Gastrocnemius medialis (tissue), 4 donors: ENCODE measurements around the gene C1orf56. TPM values are rescaled to one million over a fixed set of nuclear protein-coding genes. Genes with fewer than 3 reads are reported as not detected.
A peak's percentile ranks its signal among the peaks of the same experiment; 100 is the strongest.

ENCODE experiments used
- ATAC-seq, 2 donors: fragments of 150-250 bp; one replicate each; pipeline ENCODE4 v1.9.1; 2016
- DNase-seq, 2 donors: peaks; one replicate each; pipeline ENCODE4 v3.0.0-alpha.2; 2019
- H3K27ac ChIP-seq, 4 donors: fragments of 200-600 bp; sonication (generic); 1 replicate in 1 of 4; 2 replicates in 3 of 4; pipeline ENCODE4 v1.5.1; 2016 to 2018; ENCODE audit warnings: mild to moderate bottlenecking in 2 of 4, moderate library complexity in 1 of 4
- H3K27me3 ChIP-seq, 3 donors: fragments of 200-600 bp; sonication (generic) in 2 of 3; 1 replicate in 1 of 3; 2 replicates in 2 of 3; pipeline versions ENCODE4 v1.5.1 to v1.6.0; 2016 to 2019; ENCODE audit warnings: mild to moderate bottlenecking in 1 of 3, moderate library complexity in 1 of 3
- H3K36me3 ChIP-seq, 2 donors: fragments of 200-600 bp; sonication (generic) in 1 of 2; one replicate each; pipeline ENCODE4 v1.5.1; 2017 to 2018
- H3K4me1 ChIP-seq, 2 donors: fragments of 200-600 bp; sonication (generic) in 1 of 2; one replicate each; pipeline ENCODE4 v1.5.1; 2016 to 2017; ENCODE audit warnings: mild to moderate bottlenecking in 2 of 2
- H3K4me3 ChIP-seq, 4 donors: fragments of 200-600 bp; sonication (generic) in 3 of 4; 1 replicate in 1 of 4; 2 replicates in 3 of 4; pipeline ENCODE4 v1.5.1; 2016 to 2019; ENCODE audit warnings: mild to moderate bottlenecking in 2 of 4
- H3K9me3 ChIP-seq, 3 donors: fragments of 200-600 bp; sonication (generic) in 2 of 3; 1 replicate in 1 of 3; 2 replicates in 2 of 3; pipeline ENCODE4 v1.5.1; 2016 to 2019
- POLR2A ChIP-seq, 2 donors: fragments of 450-650 bp; IDR thresholded peaks; one replicate each; pipeline ENCODE4 v1.6.1; 2017; ENCODE audit warnings: antibody characterized with exemption in 2 of 2, mild to moderate bottlenecking in 2 of 2, moderate library complexity in 2 of 2
- in situ Hi-C, 4 donors: fragments of 200-750 bp; cut with MboI; loops; one replicate each; pipeline versions ENCODE4 v1.15.0 to v1.8.0; 2017; ENCODE audit warnings: low sequenced_read_pairs in 4 of 4
- intact Hi-C: fragments of 100-400 bp; cut with DNase I; formaldehyde crosslinking; loops from one replicate; pipeline ENCODE4 v1.15.1; 2023; ENCODE audit warnings: low total_unique reads
- total RNA-seq, 4 donors: library from RNA; depleted of rRNA; stranded (reverse); fragments of >200 nt; gene quantifications; one replicate each; pipeline versions ENCODE4 v1.1.0 to v1.2.3, GENCODE V29; 2016
- TF ChIP-seq, protein P1 (sequence below), 5 experiments: fragments of 450-650 bp in 3 of 5; fragments of 200-600 bp in 2 of 5; sonication (generic) in 2 of 5; IDR thresholded peaks in 4 of 5; conservative IDR thresholded peaks in 1 of 5; 1 replicate in 4 of 5; 2 replicates in 1 of 5; pipeline ENCODE4 v1.5.1; 2016 to 2019; ENCODE audit warnings: antibody characterized with exemption in 5 of 5, mild to moderate bottlenecking in 3 of 5, moderate library complexity in 3 of 5

C1orf56 gene, protein sequence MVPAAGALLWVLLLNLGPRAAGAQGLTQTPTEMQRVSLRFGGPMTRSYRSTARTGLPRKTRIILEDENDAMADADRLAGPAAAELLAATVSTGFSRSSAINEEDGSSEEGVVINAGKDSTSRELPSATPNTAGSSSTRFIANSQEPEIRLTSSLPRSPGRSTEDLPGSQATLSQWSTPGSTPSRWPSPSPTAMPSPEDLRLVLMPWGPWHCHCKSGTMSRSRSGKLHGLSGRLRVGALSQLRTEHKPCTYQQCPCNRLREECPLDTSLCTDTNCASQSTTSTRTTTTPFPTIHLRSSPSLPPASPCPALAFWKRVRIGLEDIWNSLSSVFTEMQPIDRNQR
- 10 to 100 TPM in 3 of 4 donors, 1 to 10 TPM in 1; 6.2 to 16.2 (median 12.4) TPM for total RNA-seq

DNA sequence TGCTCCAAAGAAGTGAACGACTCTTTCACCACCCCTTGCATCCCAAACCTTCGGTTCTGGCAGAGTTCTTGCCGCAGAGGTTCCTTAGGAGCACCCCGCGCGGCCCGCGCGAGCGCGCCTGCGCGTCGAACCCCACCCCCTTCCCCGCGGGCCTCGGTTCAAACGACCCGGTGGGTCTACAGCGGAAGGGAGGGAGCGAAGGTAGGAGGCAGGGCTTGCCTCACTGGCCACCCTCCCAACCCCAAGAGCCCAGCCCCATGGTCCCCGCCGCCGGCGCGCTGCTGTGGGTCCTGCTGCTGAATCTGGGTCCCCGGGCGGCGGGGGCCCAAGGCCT is at the start of gene C1orf56:
C1orf56 (plus strand) TSS at position 161 of the 334 bp plus-strand sequence; CDS start at position 258, 97 bp downstream.
- H3K4me3 ChIP-seq = peak within 1 kb of the TSS; percentile 68 to 92 (median 78)
- no peaks in the 10 kb centered on the region for H3K27me3 ChIP-seq
- peaks cover 6 to 17% of the 10 kb centered on the region in 2 donors for H3K4me1 ChIP-seq
- H3K9me3 ChIP-seq = no peaks in the 10 kb centered on the region
- in situ Hi-C loops (no loop called here), intact Hi-C loops (no loop called here)
- ATAC-seq (peak; percentile 70 to 78), DNase-seq (peak; percentile 42 to 55)
- H3K36me3 ChIP-seq = peaks cover 0 to 12% of the 10 kb centered on the region in 2 donors
- peak within 1 kb of the TSS; percentile 85 to 95 (median 92) for H3K27ac ChIP-seq
- peak; percentile 63 to 77 for TF ChIP-seq POLR2A (IDR thresholded peaks at IDR 0.05)
- TF ChIP-seq, protein P1, sequence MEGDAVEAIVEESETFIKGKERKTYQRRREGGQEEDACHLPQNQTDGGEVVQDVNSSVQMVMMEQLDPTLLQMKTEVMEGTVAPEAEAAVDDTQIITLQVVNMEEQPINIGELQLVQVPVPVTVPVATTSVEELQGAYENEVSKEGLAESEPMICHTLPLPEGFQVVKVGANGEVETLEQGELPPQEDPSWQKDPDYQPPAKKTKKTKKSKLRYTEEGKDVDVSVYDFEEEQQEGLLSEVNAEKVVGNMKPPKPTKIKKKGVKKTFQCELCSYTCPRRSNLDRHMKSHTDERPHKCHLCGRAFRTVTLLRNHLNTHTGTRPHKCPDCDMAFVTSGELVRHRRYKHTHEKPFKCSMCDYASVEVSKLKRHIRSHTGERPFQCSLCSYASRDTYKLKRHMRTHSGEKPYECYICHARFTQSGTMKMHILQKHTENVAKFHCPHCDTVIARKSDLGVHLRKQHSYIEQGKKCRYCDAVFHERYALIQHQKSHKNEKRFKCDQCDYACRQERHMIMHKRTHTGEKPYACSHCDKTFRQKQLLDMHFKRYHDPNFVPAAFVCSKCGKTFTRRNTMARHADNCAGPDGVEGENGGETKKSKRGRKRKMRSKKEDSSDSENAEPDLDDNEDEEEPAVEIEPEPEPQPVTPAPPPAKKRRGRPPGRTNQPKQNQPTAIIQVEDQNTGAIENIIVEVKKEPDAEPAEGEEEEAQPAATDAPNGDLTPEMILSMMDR (IDR thresholded peaks at IDR 0.05 in 4 of 5, conservative IDR thresholded peaks at IDR 0.05 in 1 of 5) = no peak

DNA sequence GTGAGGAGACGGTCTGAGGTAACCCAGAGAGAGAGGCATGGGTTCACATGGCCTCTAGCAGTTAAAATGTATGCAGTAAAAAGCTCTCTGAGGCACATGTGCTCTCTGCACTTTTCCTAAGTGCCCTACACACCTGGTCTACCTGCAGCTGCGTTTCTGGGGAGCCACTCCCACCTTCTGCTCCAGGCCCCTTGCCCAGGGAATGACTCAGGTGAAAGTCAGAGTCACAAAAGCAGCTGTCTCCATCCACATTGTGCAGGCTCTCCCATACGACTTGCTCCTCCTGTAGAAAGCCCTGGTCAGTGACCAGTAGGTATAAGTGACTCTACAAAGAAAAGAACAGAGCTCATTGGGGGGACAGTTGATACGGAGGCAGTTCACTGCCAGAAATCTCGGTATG is 49.6 kb upstream of the C1orf56 start:
- Histone ChIP-seq H3K27ac (no peak overlapping the region), H3K9me3 (no peaks in the 10 kb centered on the region), H3K36me3 (peaks cover 0 to 57% of the 10 kb centered on the region in 2 donors), H3K4me1 (peaks cover 15 to 18% of the 10 kb centered on the region in 2 donors), H3K27me3 (no peaks in the 10 kb centered on the region), H3K4me3 (no peak overlapping the region)
- DNase-seq = no peak
- TF ChIP-seq POLR2A (IDR thresholded peaks at IDR 0.05) = no peak
- TF ChIP-seq, protein P1 (IDR thresholded peaks at IDR 0.05 in 4 of 5, conservative IDR thresholded peaks at IDR 0.05 in 1 of 5) = no peak
- in situ Hi-C loops (no loop called here), intact Hi-C loops (no loop called here)
- no peak for ATAC-seq

DNA sequence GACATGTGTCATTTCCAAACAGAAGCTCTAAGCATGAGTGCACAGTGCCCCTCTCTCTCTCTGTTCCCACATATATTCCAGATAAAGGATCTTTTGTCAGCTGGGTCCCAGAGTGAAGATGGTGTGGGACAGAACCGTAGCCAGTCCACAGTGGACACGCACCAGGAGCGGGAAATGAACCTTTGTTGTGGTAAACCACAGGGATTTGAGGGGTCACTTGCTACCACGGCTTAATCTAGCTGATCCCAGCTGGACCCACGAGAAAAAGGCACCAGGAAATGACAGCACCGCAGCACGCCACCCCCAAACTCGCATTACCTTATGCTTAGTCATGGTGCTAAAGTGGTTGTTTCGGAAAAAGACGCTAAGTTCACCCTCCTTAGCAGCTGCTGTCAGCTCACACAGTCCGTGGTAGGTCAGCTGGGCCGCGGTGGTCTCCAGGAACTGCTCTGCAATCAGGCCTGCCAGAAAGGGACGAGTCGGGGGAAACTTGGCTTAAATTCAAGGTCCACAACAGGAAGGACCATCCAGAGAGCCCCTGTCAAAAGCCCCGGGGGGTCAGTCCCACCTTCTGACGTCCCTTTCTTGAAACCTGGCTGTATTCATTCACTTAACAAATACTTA is 48.4 kb upstream of the C1orf56 start:
- ATAC-seq (no peak), DNase-seq (no peak)
- intact Hi-C loops = no loop called here
- Histone ChIP-seq H3K4me3 (no peak overlapping the region), H3K4me1 (peaks cover 27 to 28% of the 10 kb centered on the region in 2 donors), H3K27me3 (no peaks in the 10 kb centered on the region), H3K9me3 (no peaks in the 10 kb centered on the region), H3K36me3 (peaks cover 0 to 57% of the 10 kb centered on the region in 2 donors), H3K27ac (no peak overlapping the region)
- in situ Hi-C loops = no loop called here
- TF ChIP-seq, protein P1 (IDR thresholded peaks at IDR 0.05 in 4 of 5, conservative IDR thresholded peaks at IDR 0.05 in 1 of 5) = no peak
- TF ChIP-seq POLR2A (IDR thresholded peaks at IDR 0.05) = no peak

DNA sequence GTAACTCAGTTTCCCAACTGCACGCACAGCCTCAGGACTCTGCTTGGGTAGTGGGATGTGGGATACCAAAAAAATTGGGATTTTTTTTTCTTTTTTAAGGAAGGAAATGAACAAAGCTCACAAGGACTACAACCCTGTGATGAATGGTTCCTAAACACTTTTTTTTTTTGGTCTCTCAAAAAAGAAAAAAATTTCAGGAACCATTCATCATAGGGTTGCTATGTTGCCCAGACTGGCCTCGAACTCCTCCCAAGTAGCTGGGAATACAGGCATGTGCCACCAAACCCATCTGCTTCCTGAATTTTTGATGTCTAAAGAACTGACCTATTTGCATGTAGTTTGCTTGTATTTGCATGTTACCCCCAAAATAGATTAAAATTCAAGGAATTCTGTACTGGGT is 47.6 kb upstream of the C1orf56 start:
- ATAC-seq = no peak
- no peak overlapping the region for H3K27ac ChIP-seq
- DNase-seq = no peak
- peaks cover 0 to 57% of the 10 kb centered on the region in 2 donors for H3K36me3 ChIP-seq
- H3K4me1 ChIP-seq = peaks cover 34% of the 10 kb centered on the region in 2 donors
- intact Hi-C loops = loop anchor here (5.0 to 10.0 kb wide), 2 partner anchors 123 to 255 kb away; partner anchors contain the start of genes ARNT and PSMD4
- no peaks in the 10 kb centered on the region for H3K9me3 ChIP-seq
- H3K27me3 ChIP-seq = no peaks in the 10 kb centered on the region
- in situ Hi-C loops = no loop called here
- H3K4me3 ChIP-seq = no peak overlapping the region
- no peak for TF ChIP-seq POLR2A (IDR thresholded peaks at IDR 0.05)
- TF ChIP-seq, protein P1 (IDR thresholded peaks at IDR 0.05 in 4 of 5, conservative IDR thresholded peaks at IDR 0.05 in 1 of 5) = no peak
